Nucleus accumbens (tissue), 56 donors: ENCODE data around the gene ZPBP2.
"Not testable (repeated sequence)": the region's sequence is repeated elsewhere in the genome, so short reads cannot be mapped to it uniquely, and the experiment has no call there.

Source experiments
- DNase-seq, 56 donors: peaks; one replicate each; lab custom pipeline; 2025; lab: John Stamatoyannopoulos, UW

The ZPBP2 gene

GRCh38 chr17:39867880-39868553, at the start of gene ZPBP2:
Gene ZPBP2 (plus strand): TSS chr17:39868202. CDS start chr17:39868355, 153 bp downstream.
- DNase-seq: no peak

- no peak for DNase-seq
Observed at GRCh38 chr17:39818358-39819000, 49.5 kb upstream of the ZPBP2 start.

DNA sequence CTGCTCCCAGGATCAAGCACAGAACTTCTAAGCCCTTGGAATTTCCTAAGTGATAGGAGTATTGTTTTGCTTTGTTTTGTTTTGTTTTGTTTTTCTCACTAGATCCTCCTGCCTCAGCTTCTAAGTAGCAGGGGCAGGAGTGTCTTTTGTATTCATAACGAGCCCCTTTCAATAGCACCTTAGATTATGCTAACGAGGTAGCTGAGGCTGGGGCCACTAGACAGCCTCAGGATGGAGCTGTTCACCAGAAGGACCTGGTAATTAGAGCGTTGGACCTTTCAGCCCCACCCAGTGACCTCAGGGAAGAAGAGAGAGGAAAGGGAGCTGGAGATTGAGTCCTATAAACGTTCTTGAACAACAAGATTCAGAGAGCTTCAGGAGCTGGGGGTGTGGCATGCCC, 47.5 kb upstream of the ZPBP2 start:
- DNase-seq: no peak

- no peak for DNase-seq
Observed at GRCh38 chr17:39820987-39821386, 47.0 kb upstream of the ZPBP2 start.

- DNase-seq: no peak
Observed at GRCh38 chr17:39822051-39822451, 46.0 kb upstream of the ZPBP2 start.

DNA sequence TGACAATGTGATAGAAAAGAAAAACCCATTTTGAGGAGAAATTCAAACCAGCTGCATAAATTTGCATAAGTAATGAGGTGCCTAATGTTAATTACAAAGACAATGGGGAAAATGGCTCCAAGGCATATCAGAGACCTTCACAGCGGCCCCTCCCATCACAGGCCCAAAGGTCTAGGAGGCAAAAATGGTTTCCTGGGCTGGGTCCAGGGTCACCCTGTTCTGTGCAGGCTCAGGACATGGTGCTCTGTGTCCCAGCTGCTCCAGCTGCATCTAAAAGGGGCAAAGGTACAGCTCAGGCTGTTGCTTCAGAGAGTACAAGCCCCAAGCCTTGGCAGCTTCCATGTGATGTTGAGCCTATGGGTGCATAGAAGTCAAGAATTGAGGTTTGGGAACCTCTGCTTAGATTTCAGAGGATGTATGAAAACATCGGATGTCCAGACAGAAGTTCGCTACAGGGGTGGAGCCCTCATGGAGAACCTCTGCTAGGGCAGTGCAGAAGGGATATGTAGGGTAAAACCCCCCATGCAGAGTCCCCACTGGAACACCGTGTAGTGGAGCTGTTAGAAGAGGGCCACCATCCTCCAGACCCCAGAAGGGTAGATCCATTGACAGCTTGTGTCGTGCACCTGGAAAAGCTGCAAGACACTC, 44.5 kb upstream of the ZPBP2 start:
- DNase-seq: no peak

GRCh38 chr17:39826334-39826733, 41.7 kb upstream of the ZPBP2 start:
- no peak for DNase-seq

GRCh38 chr17:39828443-39828842, 39.6 kb upstream of the ZPBP2 start:
- no peak for DNase-seq

- DNase-seq: no peak
Observed at GRCh38 chr17:39831588-39831987, 36.4 kb upstream of the ZPBP2 start.

DNA sequence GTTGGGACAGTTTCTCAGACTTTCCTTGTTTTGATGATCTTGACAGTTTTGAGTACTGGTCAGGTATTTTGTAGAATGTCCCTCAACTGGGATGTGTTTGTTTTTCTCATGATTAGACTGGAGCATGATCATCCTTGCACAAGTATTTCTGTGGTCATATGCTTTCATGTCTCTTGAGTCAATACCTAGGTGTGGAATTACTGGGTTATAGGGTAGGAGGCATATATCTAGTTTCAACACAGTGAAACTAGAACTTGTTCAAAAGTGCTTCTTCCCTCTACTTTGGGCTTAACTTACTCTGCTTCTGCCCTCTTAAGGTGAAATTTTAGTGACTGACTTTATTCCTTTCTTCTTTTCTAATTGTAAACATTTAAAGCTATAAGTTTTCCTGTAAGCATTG, 34.0 kb upstream of the ZPBP2 start:
- no peak for DNase-seq

DNA sequence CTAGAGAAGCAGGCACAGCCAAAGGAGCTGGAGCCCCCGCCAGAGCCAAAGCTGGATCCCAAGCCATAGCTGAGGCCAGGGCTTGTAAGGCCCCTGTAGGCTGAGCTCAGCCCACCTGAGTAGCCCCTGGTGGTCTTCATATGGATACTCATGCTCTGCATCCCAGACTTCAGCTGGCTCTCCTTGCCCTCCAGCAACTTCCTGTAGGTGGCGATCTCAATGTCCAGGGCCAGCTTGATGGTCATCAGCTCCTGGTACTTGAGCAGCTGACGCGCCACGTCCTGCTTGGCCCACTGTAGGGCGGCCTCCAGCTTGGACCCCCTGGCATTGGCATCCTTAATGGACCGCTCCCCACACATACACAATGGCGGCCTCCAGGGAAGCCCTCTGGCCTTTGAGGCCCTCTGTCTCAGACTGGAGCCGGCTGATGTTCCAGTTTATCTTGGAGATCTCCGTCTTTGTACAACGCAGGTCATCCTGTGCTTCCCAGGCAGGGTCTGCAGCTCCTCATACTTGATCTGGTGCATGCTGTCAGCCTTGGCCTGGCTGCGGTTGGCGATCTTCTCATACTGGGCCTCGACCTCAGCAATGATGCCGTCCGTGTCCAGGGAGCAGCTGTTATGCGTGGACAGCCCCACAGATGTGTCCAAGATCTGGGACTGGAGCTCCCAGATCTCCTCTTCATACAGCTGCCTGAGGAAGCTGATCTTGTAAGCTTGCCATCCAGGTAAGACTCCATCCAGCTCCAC, 32.8 kb upstream of the ZPBP2 start:
- no peak for DNase-seq

GRCh38 chr17:39836117-39836516, 31.9 kb upstream of the ZPBP2 start:
- no peak for DNase-seq

DNA sequence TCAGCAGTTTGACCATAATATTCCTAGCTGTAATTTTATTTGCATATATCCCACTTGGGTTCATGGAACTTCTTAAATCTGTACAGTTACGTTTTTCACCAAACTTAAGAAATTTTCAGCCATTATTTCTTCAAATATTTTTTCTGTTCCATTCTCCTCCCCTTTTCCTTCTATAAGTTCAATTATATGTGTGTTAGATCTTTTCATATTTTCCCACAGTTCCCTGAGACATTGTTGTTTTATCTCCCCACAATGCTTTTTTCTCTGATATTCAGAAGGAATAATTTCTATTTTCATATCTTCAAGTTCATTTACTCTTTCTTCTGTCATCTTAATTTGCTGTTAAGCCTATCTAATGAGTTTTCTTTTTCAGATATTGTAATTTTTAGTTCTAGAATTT, 29.9 kb upstream of the ZPBP2 start:
- DNase-seq: no peak

- DNase-seq: no peak
Observed at GRCh38 chr17:39838784-39839183, 29.2 kb upstream of the ZPBP2 start.

GRCh38 chr17:39841134-39841683, 26.8 kb upstream of the ZPBP2 start:
- DNase-seq: no peak

- DNase-seq: no peak
Observed at GRCh38 chr17:39845052-39845846, 22.8 kb upstream of the ZPBP2 start.

DNA sequence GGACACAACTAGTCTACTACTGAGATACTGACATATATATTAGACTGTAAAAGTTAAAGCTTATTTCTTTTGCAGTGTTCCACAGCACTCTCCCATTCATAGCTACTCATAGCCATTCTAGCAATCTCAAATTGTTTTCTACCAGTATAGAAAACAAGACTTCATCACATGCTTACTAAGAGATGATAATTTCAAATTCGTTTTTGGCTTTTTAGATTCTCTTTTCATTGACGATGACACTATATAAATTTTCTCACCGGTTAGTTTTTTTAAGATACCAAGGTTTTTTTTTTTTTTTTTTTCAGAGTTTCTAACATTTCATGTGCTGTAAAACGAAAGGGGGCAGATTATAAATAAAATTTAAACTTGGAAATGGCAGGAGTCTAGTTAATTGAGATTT, 21.8 kb upstream of the ZPBP2 start:
- no peak for DNase-seq

DNA sequence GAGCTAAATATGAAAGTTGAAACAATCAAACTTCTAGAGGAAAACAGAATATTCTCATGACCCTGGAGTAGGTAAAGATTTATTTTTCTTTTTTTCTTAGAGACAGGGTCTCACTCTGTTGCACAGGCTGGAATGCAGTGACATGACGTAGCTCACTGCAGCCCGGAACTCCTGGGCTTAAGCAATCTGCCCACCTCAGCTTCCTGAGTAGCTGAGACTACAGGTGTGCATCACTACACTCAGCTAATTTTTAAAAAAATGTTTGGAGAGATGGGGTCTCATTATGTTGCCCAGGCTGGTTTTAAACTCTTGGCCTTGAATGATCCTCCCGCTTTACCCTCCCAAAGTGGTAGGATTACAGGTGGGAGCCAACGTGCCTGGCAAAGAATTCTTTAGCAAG, 19.4 kb upstream of the ZPBP2 start:
- no peak for DNase-seq

- not testable (repeated sequence) for DNase-seq
Observed at GRCh38 chr17:39850186-39850585, 17.8 kb upstream of the ZPBP2 start.

DNA sequence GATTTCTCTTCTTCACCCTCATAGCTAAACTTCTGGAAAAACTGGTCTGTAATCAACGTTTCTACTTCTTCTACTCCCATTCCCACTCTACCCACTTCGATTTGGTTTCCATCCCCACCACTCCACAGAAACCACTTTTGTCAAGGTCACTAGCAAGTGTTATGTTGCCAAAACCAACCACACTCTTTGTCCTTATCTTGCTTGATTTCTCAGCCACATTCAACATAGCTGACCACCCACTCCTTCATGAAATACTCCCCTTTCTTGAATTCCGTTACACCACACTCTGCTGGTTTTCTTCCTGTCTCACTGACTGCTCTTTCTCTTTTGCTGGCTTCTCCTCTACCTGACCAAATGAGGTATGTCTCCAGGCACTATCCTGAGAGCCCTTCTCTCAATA, 15.8 kb upstream of the ZPBP2 start:
- no peak for DNase-seq
